Measurements from ENCODE around the gene STK32A.

- TF ChIP-seq EZH2 (IDR thresholded peaks at IDR 0.05; ENCODE audit: low read length, unreplicated experiment) (no peak), CTCF (conservative IDR thresholded peaks at IDR 0.05; ENCODE audit: low read depth, low read length) (no peak), EZH2phosphoT487 (IDR thresholded peaks at IDR 0.05; ENCODE audit: borderline replicate concordance, low read length) (no peak)
Observed at GRCh38 chr5:147189109-147189424, 45.8 kb upstream of the STK32A start.
